ENCODE results near the gene ADGB.

- TF ChIP-seq REST (IDR thresholded peaks at IDR 0.05; ENCODE audit: borderline replicate concordance) (no peak), REST (CRISPR knock-in tag; IDR thresholded peaks at IDR 0.05; ENCODE audit: low read depth) (no peak), HMBOX1 (IDR thresholded peaks at IDR 0.05) (no peak), ZBTB33 (CRISPR knock-in tag; IDR thresholded peaks at IDR 0.05) (no peak), BDP1 (IDR thresholded peaks at IDR 0.05; ENCODE audit: insufficient read depth, insufficient read length) (no peak), ZFP1 (CRISPR knock-in tag; IDR thresholded peaks at IDR 0.05) (no peak), HDGF (IDR thresholded peaks at IDR 0.05) (no peak), FOXA3 (CRISPR knock-in tag; conservative IDR thresholded peaks at IDR 0.05 in 1 of 2, IDR thresholded peaks at IDR 0.05 in 1 of 2) (no peak), DNMT1 (IDR thresholded peaks at IDR 0.05) (no peak), FOXK1 (CRISPR knock-in tag; IDR thresholded peaks at IDR 0.05; ENCODE audit: borderline replicate concordance) (no peak), CTCF (IDR thresholded peaks at IDR 0.05 in 2 of 3, conservative IDR thresholded peaks at IDR 0.05 in 1 of 3; ENCODE audit: insufficient read depth in 2 of 3, low read depth in 1 of 3, low read length in 3 of 3) (no peak), MCM5 (IDR thresholded peaks at IDR 0.05; ENCODE audit: low read depth) (no peak), RBM14 (IDR thresholded peaks at IDR 0.05; ENCODE audit: borderline replicate concordance, insufficient read depth, low read depth, low read length) (no peak)
Measured at GRCh38 chr6:146827216-146827928, 228.6 kb downstream of the ADGB start.
